WTC11 (cell line): Measurements from ENCODE around the gene IFRD2.

Source experiments
- ATF3 ChIP-seq: sonication (generic); formaldehyde crosslinking; conservative IDR thresholded peaks from 2 replicates; pipeline ENCODE4 v1.8.1; 2022; ENCODE audit warnings: mild to moderate bottlenecking, missing genetic modification reagents
- CREB1 ChIP-seq: sonication (generic); formaldehyde crosslinking; IDR thresholded peaks from 2 replicates; pipeline ENCODE4 v1.8.0; 2023; ENCODE audit warnings: mild to moderate bottlenecking, missing genetic modification reagents
- CTCF ChIP-seq: fragments of 200-600 bp; IDR thresholded peaks from 2 replicates; pipeline ENCODE4 v1.8.0; 2022; ENCODE audit warnings: antibody characterized with exemption
- MXD4 ChIP-seq: fragments of 250-450 bp; sonication (Bioruptor Pico); IDR thresholded peaks from 2 replicates; pipeline ENCODE4 v1.8.0; 2021; ENCODE audit warnings: mild to moderate bottlenecking, moderate library complexity, borderline replicate concordance
- RELA ChIP-seq: sonication (generic); formaldehyde crosslinking; IDR thresholded peaks from 2 replicates; pipeline ENCODE4 v1.8.1; 2022; ENCODE audit warnings: missing genetic modification reagents, mild to moderate bottlenecking, borderline replicate concordance

- TF ChIP-seq CTCF = no peak
- TF ChIP-seq RELA (CRISPR knock-in tag) = no peak
- TF ChIP-seq MXD4 (CRISPR knock-in tag) = no peak
- TF ChIP-seq ATF3 (CRISPR knock-in tag) = no peak
- TF ChIP-seq CREB1 (CRISPR knock-in tag) = no peak
Observed at GRCh38 chr3:50251220-50251619, 41.0 kb downstream of the IFRD2 start.
